GM11168 (cell line): ENCODE results near the gene FFAR1.

Experiments
- in situ Hi-C: fragments of 300-500 bp; cut with MboI; formaldehyde crosslinking; loops from one replicate; pipeline ENCODE4 v1.12.0; 2022; ENCODE audit warnings: low sequenced_read_pairs; ENCODE audit not compliant: unreplicated experiment

FFAR1 gene

DNA sequence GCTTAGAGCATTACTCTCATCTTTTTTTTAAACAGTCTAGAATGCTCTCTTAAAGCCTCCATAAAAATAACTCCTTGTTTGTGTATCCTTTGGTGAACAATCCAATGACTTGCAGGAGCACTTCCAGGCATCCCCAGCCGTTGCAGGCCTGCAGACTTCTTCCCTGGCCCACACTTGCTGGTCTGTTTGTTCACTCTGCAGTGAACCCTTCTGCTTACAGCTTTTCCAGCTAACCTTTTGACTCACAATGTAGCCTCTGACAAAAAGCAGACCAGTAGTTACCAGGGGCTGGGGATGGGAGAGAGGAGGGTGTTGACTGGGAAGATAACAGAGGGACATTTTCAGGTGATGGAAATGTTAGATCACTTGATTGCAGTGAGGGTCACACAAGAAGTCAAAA is 32.3 kb downstream of the FFAR1 start:
- in situ Hi-C loops = no loop called here

- in situ Hi-C loops = no loop called here
Measured at GRCh38 chr19:35380450-35381124, 32.9 kb downstream of the FFAR1 start.

GRCh38 chr19:35381318-35381717 is 33.6 kb downstream of the FFAR1 start:
- in situ Hi-C loops = no loop called here

DNA sequence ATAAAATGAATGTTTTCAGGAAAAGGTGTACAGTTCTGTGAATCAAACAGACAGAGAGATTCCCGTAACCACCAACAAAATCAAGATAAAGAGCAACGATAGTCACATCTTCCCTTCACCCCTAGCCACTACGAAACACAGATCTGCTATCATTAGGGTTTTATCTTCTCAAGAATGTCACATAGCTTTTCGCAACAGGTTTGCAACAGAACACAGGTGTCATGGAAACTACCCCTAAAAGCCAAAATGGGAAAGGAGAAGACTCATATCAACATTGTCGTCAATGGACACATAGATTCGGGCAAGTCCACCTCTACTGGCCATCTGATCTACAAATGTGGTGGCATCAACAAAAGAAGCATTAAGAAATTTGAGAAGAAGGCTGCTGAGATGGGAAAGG is 34.2 kb downstream of the FFAR1 start:
- in situ Hi-C loops = no loop called here

GRCh38 chr19:35383536-35383935 is 35.8 kb downstream of the FFAR1 start:
- in situ Hi-C loops = no loop called here

- in situ Hi-C loops = no loop called here
Measured at GRCh38 chr19:35388277-35389054, 40.8 kb downstream of the FFAR1 start.

- in situ Hi-C loops = no loop called here
Measured at GRCh38 chr19:35389192-35389861, 41.6 kb downstream of the FFAR1 start.

- in situ Hi-C loops = no loop called here
Measured at GRCh38 chr19:35392742-35393715, 45.3 kb downstream of the FFAR1 start.

DNA sequence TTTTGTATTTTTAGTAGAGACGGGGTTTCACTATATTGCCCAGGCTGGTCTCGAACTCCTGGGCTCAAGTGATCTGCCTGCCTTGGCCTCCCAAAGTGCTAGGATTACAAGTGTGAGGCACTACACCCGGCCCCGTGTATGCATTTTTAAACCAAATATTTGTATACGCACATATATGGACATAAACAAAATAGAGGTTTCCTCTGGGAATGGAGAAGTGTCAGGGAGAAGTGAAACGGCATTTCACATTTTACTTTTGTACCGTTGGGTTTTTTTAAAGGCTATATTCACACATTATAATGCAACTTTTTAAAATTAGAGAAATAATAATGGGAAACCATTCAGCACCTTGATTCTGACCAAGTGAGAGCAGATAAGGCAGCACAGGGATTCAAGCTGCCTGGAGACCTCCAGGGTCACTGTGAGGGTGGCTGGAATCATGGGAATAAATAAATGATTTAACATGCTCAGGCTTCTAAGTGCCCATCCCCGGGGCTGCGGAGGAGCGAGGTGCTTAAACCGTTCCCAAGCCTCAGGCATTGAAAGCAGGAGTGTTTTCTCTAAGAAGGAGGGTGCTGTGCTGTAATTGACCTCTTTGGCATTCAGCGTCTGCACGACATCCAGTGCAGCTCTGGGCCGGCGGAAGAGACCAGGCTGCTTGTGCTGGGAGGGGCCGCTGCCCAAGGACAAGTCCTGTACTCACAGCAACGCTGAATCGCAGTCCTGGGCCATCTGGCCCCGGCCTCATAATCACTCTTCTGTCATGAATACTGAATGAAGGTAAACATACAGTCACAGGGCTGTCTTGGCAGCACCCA is 47.9 kb downstream of the FFAR1 start:
- in situ Hi-C loops = no loop called here

DNA sequence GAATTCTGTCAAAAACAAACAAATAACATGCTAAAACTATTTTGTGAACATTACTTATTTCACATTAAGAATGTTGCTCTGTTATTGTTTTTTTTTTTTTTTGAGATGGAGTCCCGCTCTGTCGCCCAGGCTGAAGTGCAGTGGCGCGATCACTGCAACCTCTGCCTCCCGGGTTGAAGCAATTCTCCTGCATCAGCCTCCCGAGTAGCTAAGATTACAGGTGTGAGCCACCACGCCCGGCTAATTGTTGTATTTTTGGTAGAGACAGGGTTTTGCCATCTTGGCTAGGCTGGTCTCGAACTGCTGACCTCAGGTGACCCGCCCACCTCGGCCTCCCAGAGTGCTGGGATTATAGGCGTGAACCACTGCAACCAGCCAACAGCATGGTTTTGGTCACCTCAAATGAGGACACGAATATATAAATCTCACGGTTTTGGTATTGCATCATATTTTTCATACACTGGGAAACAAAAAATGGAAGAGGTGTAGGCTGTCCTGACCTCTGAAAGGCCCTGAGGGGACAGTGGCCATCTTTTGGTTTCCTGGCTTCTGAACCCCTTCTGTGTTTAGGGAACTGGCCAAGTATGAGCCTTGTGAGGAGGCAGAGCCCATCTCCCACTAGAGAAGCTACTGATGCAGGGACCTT is 48.7 kb downstream of the FFAR1 start:
- in situ Hi-C loops = no loop called here

DNA sequence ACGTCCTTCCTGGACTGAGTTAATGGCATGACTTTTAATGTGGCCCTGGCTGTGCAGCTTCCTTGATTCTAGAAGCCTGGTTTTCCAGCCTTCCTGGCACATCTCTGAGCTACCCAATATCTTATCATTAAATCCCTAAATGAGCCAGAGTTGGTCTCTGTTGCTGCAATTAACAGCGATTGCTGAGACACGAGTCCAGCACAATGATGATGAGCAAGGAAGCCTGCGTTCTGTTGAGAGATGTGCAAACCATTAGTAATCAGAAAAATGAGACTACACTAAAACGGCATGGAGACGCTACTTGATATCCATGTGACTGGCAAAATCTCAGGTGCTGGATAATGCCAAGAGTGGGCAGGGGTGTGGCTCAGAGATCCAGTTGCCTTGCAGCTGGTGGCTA is 49.4 kb downstream of the FFAR1 start:
- in situ Hi-C loops = no loop called here
